Natural killer cell treated with Interleukin-12 subunit alpha and Interleukin-12 subunit beta and Interleukin-15 and Interleukin-18, amount 100 ng/mL, for 72 hours (primary cell): Measurements from ENCODE around the gene TNFRSF1A. TPM values are rescaled to one million over a fixed set of nuclear protein-coding genes. Genes with fewer than 3 reads are reported as not detected.

Experiments used
- ATAC-seq, 2 donors: fragments of 150-1000 bp; cut with Tn5 transposase in 1 of 2; sonication (Bioruptor Pico), chemical (Tn5 transposase) in 1 of 2; 2 replicates each; pipeline ENCODE4 v1.10.0; 2021
- DNase-seq: peaks from one replicate; pipeline ENCODE4 v3.0.0; 2022; ENCODE audit warnings: low spot score
- H3K27ac Mint-ChIP-seq, 2 donors: 1 replicate in 1 of 2; 2 replicates in 1 of 2; pipeline ENCODE4 v1.8.0; 2022; ENCODE audit warnings: mixed read lengths in 2 of 2, mild to moderate bottlenecking in 1 of 2, moderate library complexity in 1 of 2
- H3K27me3 Mint-ChIP-seq, 2 donors: 1 replicate in 1 of 2; 2 replicates in 1 of 2; pipeline ENCODE4 v1.8.0; 2022; ENCODE audit warnings: mixed read lengths in 2 of 2
- H3K36me3 Mint-ChIP-seq: one replicate; pipeline ENCODE4 v1.8.0; 2022; ENCODE audit warnings: mixed read lengths
- H3K4me1 Mint-ChIP-seq, 2 donors: 1 replicate in 1 of 2; 2 replicates in 1 of 2; pipeline ENCODE4 v1.8.0; 2022; ENCODE audit warnings: low read depth in 2 of 2, mixed read lengths in 2 of 2, mild to moderate bottlenecking in 1 of 2
- H3K4me3 Mint-ChIP-seq: one replicate; pipeline ENCODE4 v1.8.0; 2022; ENCODE audit warnings: mixed read lengths
- H3K9me3 Mint-ChIP-seq: 2 replicates; pipeline ENCODE4 v1.8.0; 2022; ENCODE audit warnings: mixed read lengths
- total RNA-seq, 2 donors: library from RNA; stranded (reverse); gene quantifications; one replicate each; pipeline ENCODE4 v1.2.3, GENCODE V29; 2022

Gene TNFRSF1A
- total RNA-seq, 2 donors from 2014 or later, result 83.2 to 102 TPM

DNA sequence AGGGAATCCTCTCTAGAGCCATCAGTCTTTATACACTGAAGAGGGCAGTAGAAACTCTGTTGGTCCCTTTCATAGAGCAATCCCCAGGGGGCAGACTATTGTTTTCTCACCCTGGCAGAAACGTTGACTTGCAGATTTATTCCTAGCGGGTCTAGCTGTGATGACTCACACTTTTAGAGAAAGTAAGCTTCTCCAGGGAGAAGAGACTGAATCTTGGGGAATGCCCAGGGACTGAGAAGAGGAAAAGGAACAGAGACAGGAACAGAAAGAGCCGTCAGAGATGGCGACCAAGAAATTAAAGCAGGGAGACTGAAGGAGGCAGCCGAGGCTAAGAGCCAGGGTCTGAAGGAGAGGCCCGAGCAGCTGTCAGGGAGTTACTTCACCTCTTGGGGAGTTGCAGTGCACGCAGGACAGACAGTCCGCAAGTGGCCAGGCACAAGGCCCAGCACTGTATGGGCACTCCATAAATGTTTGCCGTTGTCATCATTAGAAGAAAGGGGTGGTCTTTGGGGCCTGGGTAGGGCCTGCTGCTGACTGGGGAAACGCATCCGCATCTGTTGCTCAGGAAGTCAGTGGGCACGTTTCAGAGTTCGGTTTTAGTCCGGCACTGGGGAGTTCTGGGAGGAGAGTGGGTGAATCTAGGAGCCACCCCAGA lies 18.4 kb downstream of the TNFRSF1A start:
- Mint-ChIP-seq H3K36me3 (no peaks in the 10 kb centered on the region), H3K27ac (peak overlapping the region; percentile 78 to 91), H3K4me3 (peak overlapping the region; percentile 71), H3K9me3 (no peaks in the 10 kb centered on the region), H3K27me3 (no peaks in the 10 kb centered on the region), H3K4me1 (peaks cover 54 to 58% of the 10 kb centered on the region in 2 donors)
- ATAC-seq (peak; percentile 77 to 82), DNase-seq (no peak)

DNA sequence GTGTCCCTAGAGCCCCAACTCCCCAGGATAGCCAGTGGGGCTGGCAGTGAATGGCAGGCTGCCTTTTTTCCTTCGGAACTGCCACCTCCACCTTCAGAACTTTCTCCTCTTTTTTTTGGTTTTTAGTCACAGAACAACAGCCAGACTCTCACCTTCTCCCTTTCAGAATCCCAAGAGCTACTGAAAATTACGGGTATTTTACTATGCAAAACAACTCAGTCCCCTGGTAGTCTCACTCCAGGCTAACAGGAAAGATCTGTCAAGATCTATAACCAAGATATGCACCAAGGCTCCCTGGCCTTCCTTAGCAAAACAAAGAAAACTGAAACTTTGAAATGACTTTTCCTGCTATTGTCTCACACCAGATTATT lies 18.9 kb downstream of the TNFRSF1A start:
- no peaks in the 10 kb centered on the region for H3K27me3 Mint-ChIP-seq
- peak overlapping the region; percentile 71 for H3K4me3 Mint-ChIP-seq
- no peaks in the 10 kb centered on the region for H3K9me3 Mint-ChIP-seq
- no peaks in the 10 kb centered on the region for H3K36me3 Mint-ChIP-seq
- ATAC-seq, result peak in 1 of 2 donors; percentile 1
- peak overlapping the region; percentile 78 to 91 for H3K27ac Mint-ChIP-seq
- no peak for DNase-seq
- peaks cover 60 to 63% of the 10 kb centered on the region in 2 donors for H3K4me1 Mint-ChIP-seq

DNA sequence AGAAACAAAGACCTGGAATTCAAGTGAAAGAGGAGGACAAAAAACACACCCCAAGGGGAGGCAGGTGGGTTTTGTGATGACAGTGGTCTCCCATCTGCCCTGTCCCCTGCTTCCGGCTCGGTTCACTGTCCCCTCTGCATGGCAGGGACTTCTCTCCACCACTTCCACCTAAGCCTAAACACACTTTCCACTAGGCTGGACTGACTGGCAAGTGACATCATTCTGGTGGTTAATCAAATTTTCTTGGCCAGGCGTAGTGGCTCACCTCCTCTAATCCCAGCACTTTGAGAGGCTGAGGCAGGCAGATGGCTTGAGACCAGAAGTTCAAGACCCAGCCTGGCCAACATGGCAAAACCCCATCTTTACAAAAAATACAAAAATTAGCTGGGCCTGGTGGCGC lies 19.5 kb downstream of the TNFRSF1A start:
- H3K4me1 Mint-ChIP-seq, result peaks cover 64 to 67% of the 10 kb centered on the region in 2 donors

DNA sequence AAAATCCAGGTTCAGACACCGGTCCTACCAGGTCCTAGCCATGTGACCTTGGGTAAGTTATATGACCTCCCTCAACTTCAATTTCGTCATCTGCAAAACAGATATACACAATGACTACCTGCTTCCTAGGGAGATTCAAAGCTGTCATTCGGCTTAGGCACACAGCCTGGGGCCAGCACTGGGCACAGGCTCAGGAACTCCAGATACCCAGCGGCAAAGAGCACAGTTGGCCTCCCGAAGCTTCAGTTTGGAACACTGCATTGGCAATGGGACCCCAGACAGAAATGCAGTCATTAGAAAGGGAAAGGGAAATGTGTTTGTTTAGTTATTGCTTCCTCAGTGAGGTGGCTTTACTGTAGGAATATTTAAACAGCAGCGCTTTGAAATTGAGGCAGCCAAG lies 20.0 kb downstream of the TNFRSF1A start:
- H3K4me1 Mint-ChIP-seq, result peaks cover 63 to 64% of the 10 kb centered on the region in 2 donors

More for the DNA sequence above, 19.5 kb downstream of the TNFRSF1A start:
- no peaks in the 10 kb centered on the region for H3K9me3 Mint-ChIP-seq
- no peaks in the 10 kb centered on the region for H3K27me3 Mint-ChIP-seq
- DNase-seq, result peak; percentile 20
- H3K4me3 Mint-ChIP-seq, result no peak overlapping the region
- no peaks in the 10 kb centered on the region for H3K36me3 Mint-ChIP-seq
- peak overlapping the region; percentile 78 to 91 for H3K27ac Mint-ChIP-seq
- ATAC-seq, result no peak

DNA sequence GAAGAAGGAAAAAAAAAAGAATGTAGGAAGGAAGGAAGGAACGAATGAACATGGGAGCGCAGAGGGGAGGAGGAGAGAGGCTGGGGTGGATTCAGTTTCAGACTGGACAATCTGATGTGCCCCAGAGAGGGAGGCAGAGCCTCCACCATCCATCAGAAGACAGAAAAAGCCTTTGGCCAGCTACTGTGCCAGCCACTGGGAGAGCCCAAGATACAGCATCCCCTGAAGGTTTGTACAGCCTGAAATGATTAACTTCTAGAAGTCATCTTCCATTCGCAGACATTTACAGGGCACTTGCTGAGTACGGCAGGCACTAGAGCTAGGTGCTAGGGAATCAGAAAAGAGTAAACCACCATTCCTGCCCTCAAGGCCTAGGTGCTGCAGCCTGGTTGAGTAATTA lies 22.4 kb downstream of the TNFRSF1A start:
- DNase-seq, result no peak
- Mint-ChIP-seq H3K36me3 (no peaks in the 10 kb centered on the region), H3K27ac (peak overlapping the region in 1 of 2 donors; percentile 72), H3K4me3 (no peak overlapping the region), H3K27me3 (no peaks in the 10 kb centered on the region), H3K4me1 (peaks cover 42 to 44% of the 10 kb centered on the region in 2 donors), H3K9me3 (no peaks in the 10 kb centered on the region)
- no peak for ATAC-seq

More for the DNA sequence above, 20.0 kb downstream of the TNFRSF1A start:
- Mint-ChIP-seq H3K4me3 (no peak overlapping the region), H3K9me3 (no peaks in the 10 kb centered on the region), H3K36me3 (no peaks in the 10 kb centered on the region), H3K27ac (peak overlapping the region in 1 of 2 donors; percentile 78), H3K27me3 (no peaks in the 10 kb centered on the region)
- no peak for ATAC-seq
- DNase-seq, result peak; percentile 25

DNA sequence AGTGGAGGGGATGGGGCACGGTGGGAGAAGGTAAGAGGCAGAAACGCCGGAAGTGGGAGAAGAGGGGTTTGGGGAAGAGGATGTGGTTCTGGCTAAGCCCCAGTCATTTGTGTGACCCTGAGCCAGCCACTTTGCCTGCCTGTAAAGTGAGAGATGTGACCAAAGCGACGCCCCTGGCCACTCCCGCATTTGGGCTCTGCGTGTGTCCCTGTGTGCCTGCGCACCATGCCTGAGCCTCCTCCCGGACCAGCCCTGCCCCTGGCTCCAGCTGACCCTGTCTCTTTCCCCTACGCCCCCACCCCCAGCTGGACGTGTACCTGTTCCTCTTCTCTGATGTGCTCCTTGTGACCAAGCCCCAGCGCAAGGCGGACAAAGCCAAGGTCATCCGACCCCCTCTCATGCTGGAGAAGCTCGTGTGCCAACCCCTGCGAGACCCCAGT lies 23.4 kb downstream of the TNFRSF1A start:
- no peak for DNase-seq
- Mint-ChIP-seq H3K4me1 (peaks cover 33 to 37% of the 10 kb centered on the region in 2 donors), H3K9me3 (no peaks in the 10 kb centered on the region), H3K4me3 (peak overlapping the region; percentile 25), H3K27me3 (no peaks in the 10 kb centered on the region), H3K27ac (peak overlapping the region; percentile 37 to 72), H3K36me3 (no peaks in the 10 kb centered on the region)
- peak; percentile 1 to 28 for ATAC-seq

DNA sequence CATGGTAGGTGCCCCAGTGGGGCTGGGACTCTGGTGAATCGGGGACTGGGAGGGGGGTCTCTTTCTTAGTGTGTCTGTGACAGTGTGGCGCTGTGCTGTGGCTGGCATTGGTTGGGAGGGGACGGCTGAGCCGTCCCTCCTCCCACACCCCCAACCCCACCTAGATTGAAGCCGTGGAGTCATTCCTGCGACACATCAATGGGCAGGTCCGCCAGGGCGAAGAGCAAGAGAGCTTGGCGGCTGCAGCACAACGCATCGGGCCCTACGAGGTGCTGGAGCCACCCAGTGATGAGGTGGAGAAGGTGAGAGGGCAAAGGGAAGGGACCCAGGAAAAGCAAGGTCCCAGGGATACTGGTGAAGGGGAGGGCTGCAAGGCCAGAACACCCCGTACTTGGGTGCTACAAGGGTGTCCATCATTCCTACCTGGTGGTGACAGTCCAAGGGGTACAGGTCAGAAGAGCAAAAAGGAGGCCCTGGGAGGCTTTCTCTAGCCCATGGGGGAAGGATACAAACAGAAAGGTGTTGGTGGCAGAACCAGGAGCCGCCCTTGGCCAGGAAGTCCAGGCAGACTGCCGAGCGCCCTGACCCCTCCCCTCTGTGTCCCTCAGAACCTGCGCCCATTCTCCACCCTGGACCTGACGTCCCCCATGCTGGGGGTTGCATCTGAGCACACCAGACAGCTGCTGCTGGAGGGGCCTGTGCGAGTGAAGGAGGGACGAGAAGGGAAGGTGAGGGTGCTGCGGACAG lies 24.0 kb downstream of the TNFRSF1A start:
- ATAC-seq, result peak; percentile 17 to 24
- Mint-ChIP-seq H3K9me3 (no peaks in the 10 kb centered on the region), H3K4me1 (peaks cover 29 to 34% of the 10 kb centered on the region in 2 donors), H3K4me3 (peak overlapping the region; percentile 39), H3K36me3 (no peaks in the 10 kb centered on the region), H3K27me3 (no peaks in the 10 kb centered on the region), H3K27ac (peak overlapping the region; percentile 37 to 72)
- no peak for DNase-seq

DNA sequence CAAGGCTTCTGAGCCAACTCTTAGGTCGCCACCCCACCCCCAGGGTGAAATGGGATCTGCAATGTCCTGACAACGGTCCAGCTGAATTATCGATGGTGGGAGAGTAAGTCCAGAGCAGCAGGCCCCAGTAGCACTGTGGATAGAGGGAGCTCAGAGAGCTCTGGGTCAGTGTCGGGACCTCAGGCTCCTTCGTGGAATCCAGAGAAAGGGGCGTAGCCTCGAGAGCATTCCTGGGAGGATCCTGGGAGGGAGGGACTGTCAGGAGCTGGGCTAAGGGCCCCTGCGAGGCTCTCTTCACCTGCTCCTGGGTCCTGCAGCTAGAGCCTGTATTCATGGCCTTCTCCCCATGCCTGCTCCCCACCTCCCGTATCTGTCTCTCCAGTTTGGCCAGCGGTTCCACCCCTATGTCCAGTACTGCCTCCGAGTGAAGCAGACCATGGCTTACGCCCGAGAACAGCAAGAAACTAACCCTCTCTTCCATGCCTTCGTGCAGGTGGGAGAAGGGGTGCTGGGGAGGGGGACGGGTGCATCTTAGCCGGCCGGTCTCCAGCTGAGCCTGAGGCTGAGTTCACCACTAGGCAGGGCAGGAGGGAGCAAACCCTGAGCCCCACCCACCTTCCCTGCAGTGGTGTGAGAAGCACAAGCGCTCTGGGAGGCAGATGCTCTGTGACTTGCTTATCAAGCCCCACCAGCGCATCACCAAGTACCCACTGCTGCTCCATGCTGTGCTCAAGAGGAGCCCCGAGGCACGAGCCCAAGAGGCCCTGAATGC lies 24.8 kb downstream of the TNFRSF1A start:
- Mint-ChIP-seq H3K9me3 (no peaks in the 10 kb centered on the region), H3K4me3 (no peak overlapping the region), H3K36me3 (no peaks in the 10 kb centered on the region), H3K4me1 (peaks cover 31 to 36% of the 10 kb centered on the region in 2 donors), H3K27me3 (no peaks in the 10 kb centered on the region), H3K27ac (peak overlapping the region; percentile 37 to 72)
- DNase-seq, result no peak
- no peak for ATAC-seq

DNA sequence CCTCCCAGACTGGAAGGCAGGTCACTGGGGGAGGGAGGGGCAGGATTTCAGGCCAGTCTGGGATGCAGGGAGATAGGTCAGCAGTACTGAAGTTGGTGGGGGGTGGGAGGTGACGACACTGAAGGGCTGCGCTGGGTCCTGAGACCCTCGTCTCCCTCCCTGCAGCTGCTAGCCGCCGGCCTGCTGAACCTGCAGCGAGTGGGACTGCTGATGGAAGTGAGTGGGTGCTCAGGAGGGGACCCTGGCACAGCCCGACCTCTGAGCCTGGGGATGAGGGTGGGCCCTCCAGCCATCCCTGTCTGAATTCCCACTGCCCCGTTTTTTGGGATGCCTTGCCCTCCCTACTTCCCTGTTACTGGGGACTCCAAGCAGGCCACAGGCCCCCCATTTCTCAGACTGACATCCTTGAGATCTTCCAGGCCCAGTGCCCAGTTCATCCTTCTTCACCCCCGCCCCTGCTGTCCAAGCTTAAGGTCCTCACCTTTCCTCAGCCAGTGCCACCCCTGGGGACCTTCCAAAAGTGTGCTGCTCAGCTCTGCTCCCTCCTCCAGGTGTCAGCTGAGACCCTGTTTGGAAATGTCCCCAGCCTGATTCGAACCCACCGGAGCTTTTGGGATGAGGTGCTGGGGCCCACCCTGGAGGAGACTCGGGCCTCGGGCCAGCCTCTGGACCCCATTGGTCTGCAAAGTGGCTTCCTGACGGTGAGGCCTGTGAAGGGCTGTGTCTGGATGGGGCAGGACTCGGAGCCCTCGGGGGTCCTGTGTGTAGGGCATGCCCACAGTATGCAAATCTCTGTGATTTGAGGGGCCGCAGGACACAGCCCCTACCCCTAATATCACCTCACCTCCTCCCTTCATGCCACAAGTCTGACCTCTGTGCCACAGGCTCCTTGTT lies 25.9 kb downstream of the TNFRSF1A start:
- no peaks in the 10 kb centered on the region for H3K36me3 Mint-ChIP-seq
- DNase-seq (no peak), ATAC-seq (no peak)
- H3K27ac Mint-ChIP-seq, result no peak overlapping the region
- H3K27me3 Mint-ChIP-seq, result peaks cover 0 to 2% of the 10 kb centered on the region in 2 donors
- peaks cover 30 to 31% of the 10 kb centered on the region in 2 donors for H3K4me1 Mint-ChIP-seq
- no peaks in the 10 kb centered on the region for H3K9me3 Mint-ChIP-seq
- no peak overlapping the region for H3K4me3 Mint-ChIP-seq

DNA sequence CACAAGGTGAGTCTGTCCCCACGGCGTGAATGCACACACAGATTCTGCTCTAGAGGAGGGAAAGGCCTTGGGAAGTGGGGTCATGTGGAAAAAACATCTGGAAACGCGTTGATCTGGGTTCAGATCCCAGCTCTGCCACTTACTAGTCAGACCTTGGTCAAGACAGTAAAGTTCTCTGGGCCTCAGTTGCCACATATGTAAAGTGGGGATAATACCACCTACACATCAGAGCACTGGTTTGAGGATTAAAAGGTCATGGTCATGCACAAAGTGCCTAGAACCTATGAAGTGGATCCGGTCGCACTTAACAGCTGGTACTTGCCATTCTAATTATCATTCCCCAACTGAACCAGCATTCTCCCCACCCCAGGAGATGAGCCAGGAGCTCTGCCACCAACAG lies 26.7 kb downstream of the TNFRSF1A start:
- DNase-seq (no peak), ATAC-seq (no peak)
- Mint-ChIP-seq H3K36me3 (no peaks in the 10 kb centered on the region), H3K4me1 (peaks cover 30 to 31% of the 10 kb centered on the region in 2 donors), H3K4me3 (no peak overlapping the region), H3K27me3 (peaks cover 0 to 2% of the 10 kb centered on the region in 2 donors), H3K27ac (no peak overlapping the region), H3K9me3 (no peaks in the 10 kb centered on the region)

DNA sequence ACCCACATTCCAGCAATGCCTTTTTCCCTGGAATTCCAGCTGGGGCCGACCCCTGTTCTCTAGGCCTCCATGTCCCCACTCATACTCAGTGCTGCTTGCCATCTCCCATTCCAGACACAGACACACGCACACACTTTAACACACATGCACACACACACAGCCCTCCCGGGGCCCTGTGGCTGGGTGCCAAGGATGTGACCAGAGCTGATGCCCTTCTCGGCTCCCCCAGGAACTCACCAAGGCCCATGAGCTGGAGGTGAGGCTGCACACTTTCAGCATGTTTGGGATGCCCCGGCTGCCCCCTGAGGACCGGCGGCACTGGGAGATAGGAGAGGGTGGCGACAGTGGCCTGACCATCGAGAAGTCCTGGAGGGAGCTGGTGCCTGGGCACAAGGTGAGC lies 27.1 kb downstream of the TNFRSF1A start:
- no peak overlapping the region for H3K4me3 Mint-ChIP-seq
- peaks cover 27 to 28% of the 10 kb centered on the region in 2 donors for H3K4me1 Mint-ChIP-seq
- no peaks in the 10 kb centered on the region for H3K9me3 Mint-ChIP-seq
- H3K36me3 Mint-ChIP-seq, result no peaks in the 10 kb centered on the region
- ATAC-seq, result no peak
- no peak for DNase-seq
- peaks cover 0 to 2% of the 10 kb centered on the region in 2 donors for H3K27me3 Mint-ChIP-seq
- no peak overlapping the region for H3K27ac Mint-ChIP-seq

DNA sequence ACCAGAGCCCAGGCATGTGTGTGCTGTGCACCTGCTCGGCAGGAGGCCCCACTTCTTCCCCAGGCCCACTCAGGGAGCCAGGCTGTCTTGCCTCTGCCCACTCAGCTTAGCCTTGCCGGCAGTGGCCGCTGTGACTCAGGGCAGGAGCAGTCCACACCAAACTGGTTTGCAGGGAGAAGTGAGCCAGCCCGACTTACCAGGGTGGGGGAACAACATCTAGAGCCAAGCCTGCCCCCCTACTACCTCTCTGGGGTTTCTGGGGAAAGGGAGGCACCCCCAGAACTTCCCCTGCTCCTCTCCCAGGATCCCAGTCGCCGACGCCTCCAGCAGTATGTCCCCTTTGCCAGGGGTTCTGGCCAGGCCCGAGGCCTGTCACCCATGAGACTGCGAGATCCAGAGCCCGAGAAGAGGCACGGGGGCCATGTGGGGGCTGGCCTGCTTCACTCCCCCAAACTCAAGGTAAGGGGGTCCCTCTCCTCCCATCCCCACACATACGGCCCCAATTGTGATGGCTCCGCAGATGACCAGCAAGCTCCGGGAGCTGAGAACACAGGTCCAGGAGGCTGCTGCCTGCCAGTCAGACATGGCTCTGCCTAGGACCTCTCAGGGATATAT lies 28.4 kb downstream of the TNFRSF1A start:
- Mint-ChIP-seq H3K4me3 (no peak overlapping the region), H3K27me3 (peaks cover 8 to 9% of the 10 kb centered on the region in 2 donors), H3K36me3 (no peaks in the 10 kb centered on the region), H3K9me3 (no peaks in the 10 kb centered on the region), H3K27ac (no peak overlapping the region), H3K4me1 (peaks cover 14% of the 10 kb centered on the region in 2 donors)
- no peak for DNase-seq
- ATAC-seq, result no peak
